HG03103 (cell line): ENCODE results near the gene PROZ.
"Not testable (repeated sequence)": the region's sequence is repeated elsewhere in the genome, so short reads cannot be mapped to it uniquely, and the experiment has no call there.

Experiments used
- ATAC-seq: cut with Tn5 transposase; IDR thresholded peaks from one replicate; pipeline ENCODE4 v1.9.1; 2021; ENCODE audit warnings: low read depth; ENCODE audit not compliant: unreplicated experiment

Gene PROZ

DNA sequence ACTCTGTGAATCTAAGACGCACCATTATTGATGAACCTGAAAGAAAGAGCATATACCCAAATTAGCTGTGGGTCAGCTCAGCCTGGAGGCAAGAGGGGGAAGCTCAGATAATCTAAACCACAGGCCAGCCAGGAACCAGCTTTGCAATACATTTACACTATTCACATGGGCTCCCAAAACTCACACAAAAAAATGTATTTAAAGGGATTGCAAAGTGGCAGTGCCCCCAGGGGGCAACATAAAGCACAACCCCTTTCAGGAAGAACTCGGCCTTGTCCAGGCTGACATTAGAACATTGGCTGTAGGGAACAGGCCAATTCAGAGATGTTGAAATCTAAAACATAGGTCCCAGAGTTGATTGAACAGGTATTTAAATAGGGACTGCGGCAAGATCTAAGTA lies 3.2 kb upstream of the PROZ start:
- no peak for ATAC-seq

DNA sequence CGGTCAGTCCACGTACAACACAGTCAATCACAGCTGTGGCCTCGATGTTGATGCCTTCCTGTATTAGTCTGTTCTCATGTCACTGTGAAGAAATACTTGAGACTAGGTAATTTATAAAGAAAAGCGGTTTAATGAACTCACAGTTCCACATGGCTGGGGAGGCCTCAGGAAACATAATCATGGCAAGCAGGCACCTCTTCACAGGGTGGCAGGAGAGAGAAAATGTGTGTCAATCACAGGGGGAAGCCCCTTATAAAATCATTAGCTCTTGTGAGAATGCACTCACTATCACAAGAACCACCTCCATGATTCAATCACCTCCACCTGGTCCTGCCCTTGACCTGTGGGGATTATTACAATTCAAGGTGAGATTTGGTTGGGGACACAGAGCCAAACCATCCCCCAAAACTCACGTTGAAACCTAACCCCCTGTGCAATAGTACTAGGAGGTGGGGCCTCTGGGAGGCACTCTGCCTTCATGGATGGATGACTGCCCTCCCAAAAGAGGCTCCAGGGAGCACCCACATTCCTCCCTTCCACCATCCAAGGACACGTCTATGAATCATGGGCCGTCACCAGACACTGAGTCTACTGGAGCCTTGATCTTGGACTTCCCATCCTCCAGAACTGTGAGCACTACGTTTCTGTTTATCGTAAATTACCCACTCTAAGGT lies 2.3 kb upstream of the PROZ start:
- no peak for ATAC-seq

DNA sequence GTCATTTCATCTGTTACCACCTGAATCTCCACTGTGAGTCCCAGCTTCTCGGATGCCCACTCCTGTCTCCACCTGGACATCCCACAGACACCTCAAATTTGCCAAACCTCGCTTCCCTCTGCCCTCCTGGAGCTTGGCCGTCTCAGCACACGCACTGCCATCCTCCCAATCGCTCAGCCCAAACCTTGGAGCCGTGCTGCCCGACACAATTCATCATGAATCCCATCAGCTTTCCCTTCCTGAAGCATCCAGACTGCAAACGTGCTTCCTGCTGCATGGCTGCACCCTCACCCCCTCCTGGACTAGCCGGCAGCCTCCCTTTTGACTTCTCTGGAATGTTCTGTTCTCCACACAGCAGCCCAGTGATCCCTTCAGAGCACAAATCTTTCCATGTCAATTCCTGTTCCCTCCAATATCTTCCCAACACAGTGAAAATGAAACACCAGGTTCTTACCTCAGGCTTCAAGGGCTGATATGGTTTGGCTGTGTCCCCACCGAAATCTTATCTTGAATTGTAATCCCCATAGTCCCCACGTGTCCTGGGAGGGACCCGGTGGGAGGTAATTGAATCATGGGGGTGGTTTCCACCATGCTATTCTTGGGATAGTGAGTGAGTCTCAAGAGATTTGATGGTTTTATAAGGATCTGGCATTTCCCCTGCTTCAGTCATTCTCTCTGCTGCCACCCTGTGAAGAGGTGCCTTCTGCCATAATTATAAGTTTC lies 1.1 kb upstream of the PROZ start:
- no peak for ATAC-seq

DNA sequence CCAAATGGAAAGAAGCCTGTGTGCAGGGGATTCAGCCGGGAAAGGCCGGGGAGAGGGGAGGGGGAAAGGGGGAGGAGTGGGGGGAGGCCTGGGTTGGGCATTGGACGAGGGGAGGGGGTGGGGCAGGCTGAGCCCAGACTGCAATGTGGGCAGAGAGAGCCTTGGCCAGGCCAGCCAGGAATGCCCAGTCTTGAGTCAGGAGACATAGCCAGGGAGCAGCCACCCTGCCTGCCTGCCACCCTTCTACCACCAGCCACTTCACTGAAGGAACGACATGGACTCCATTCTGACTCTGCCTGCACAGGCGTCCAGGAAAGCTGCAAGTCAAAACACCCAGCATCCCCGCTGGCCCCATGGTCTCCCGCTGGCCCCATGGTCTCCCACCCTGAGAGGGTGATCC lies 498 bp downstream of the PROZ start:
- ATAC-seq: no peak

DNA sequence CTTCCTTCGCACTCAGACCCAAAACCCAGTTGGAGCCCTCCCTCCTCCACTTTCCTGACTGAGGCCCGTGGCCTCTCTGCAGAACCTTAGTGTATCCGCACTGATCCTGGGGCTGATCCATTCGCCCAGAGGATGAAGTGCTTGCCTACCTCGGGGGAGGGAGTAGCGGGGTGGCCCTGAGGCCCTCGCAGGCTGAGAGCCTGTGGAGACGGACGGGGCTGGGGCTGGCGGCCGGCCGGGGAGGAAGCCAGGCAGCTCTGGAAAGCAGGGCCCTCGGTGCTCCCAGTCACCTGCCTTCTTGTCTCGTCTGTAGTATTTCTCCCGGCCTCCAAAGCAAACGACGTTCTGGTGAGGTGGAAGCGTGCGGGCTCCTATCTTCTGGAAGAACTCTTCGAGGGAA lies 1.3 kb downstream of the PROZ start:
- no peak for ATAC-seq

DNA sequence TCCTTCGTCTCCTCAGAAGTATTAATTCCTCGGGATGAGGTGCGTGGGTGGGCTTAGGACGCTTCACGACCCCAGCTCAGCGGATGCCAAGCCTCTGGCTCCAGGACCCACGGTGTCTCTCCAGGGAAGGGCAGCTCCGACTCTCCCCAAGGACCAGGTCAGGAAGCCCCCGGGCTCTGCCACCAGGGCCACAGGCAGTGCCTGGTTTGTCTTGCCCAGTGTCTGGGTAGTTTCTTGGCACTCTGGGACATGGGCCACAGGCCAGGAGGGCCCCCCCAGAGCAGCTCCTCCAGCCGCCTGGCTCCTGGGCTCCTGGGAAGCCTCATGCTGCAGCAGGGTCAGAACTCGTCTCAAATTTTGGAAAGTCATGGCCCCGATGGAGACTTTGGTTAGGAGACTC lies 2.5 kb downstream of the PROZ start:
- no peak for ATAC-seq

DNA sequence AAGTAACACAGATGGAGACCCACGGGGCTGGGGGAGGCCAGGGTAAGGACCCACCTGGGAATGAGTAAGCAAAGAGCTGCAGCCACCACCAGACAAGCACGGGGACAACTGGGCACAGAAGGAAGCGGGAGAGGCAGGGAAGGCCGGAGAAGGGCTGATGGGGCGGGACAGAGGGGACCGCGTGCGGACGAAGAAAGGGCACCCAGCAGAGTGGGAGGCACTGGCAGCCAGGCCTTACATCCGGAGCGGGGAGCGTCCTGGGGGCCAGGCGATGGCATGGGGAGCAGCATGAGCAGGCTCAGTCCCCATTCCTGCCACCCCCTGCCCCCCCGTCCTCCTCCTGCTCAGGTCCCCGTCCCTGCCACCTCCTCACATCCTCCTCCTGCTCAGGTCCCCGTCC lies 3.0 kb downstream of the PROZ start:
- no peak for ATAC-seq

DNA sequence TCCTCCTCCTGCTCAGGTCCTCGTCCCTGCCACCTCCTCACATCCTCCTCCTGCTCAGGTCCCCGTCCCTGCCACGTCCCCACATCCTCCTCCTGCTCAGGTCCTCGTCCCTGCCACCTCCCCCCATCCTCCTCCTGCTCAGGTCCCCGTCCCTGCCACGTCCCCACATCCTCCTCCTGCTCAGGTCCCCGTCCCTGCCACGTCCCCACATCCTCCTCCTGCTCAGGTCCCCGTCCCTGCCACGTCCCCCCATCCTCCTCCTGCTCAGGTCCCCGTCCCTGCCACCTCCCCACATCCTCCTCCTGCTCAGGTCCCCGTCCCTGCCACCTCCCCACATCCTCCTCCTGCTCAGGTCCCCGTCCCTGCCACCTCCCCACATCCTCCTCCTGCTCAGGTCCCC lies 3.5 kb downstream of the PROZ start:
- not testable (repeated sequence) for ATAC-seq

DNA sequence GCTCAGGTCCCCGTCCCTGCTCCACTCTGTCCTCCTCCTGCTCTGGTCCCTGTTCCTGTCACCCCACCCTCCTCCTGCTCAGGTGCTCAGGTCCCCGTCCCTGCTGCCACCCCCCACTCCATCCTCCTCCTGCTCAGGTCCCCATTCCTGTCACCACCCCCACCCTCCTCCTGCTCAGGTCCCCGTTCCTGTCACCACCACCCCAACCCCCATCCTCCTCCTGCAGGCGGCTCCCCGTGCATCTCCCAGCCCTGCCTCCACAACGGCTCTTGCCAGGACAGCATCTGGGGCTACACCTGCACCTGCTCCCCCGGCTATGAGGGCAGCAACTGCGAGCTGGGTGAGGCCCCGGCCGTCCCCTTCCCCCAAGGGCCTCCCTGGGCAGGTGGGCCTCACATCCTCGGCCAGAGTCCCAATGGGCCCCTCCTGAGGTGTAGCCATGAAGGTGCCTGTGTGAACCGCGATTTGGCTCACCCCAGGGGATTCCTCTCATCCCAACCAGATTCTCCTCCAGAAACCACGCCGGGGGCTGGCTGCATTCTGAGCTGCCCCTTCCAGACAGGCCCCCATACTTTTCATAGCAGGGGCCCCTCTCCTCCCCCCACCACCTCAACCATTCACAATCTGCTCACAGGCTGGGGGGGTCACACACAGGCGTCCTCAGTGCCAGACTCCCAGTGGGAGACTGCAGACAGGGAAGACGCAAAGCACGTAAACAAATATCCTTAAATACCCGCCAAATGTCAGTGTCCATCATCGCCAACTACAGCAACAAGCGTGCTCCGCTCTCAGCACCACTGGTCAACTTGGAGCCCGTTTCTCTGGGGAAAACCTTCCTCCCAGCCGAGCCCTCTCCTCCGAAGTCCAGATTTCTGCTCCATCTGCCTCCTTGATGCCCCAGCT lies 4.6 kb downstream of the PROZ start:
- ATAC-seq: no peak

DNA sequence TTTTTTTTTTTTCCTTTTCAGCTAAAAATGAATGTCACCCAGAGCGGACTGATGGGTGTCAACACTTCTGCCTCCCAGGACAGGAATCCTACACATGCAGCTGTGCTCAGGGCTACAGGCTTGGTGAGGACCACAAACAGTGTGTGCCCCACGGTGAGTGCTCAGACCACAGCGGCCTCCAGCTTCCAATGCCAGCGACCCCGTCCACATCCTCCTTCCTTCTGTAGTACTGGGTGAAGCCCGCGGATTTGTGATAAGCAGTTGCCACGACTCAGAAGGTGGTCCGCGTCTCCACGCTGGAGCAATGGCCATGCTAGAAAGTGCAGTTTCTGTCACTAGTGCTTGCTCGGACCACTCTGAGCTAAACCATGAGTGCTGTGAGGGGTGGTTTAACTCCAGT lies 6.0 kb downstream of the PROZ start:
- no peak for ATAC-seq

DNA sequence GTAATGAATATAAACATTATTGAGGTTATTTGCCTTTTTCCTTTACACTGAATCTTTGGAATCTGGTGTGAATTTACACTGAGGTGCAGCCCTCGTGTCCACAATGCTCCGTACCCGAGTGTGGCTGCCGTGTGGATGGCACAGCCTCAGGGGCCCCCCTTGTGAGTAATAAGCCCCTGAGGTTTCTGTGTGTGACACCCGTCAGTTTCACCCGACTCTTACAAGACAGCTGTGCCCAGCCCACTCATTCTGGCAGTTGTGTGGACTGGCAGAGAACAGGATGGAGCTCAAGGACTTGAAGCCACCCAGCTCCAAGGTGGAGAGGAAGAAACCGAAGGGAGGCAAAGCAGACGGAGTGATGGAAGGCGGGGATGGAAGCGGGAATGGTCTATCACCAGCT lies 7.8 kb downstream of the PROZ start:
- no peak for ATAC-seq

DNA sequence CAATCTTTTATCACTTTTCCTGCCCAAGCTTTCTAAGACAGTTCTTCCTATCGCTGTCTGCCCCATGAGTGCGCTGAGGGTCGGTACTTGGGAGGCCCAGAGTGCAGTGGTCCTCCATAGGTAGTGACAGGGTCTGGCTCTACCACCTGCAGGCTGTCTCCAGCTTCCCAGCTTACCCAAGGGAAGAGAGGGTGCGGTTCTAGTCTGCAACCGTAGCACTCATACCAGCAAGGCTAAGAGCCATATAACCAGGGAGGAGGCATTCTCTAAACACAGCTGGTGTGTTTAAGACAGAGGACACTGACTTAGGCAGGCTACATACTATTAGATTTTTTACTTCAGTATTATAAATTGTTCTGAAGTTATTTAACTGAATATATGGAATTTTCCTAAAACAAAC lies 8.2 kb downstream of the PROZ start:
- no peak for ATAC-seq

DNA sequence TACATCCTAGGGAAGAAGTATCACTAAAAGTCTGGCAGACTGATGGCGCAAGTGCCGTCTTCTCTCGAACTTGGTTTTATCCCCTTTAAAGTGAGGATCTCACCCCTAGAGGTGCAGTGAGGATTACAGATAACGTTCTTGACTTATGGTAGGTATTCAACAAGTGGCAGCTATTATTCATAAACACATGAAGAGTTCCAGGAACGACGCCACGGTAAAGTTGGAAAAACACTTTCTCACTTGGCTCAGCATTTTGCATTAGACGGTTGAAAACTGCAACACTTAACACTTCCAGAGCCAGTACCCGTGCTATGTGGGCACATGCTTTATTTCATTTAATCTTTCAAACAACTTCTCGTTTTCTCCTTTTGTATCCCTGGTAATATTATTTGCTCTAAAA lies 8.7 kb downstream of the PROZ start:
- ATAC-seq: no peak

DNA sequence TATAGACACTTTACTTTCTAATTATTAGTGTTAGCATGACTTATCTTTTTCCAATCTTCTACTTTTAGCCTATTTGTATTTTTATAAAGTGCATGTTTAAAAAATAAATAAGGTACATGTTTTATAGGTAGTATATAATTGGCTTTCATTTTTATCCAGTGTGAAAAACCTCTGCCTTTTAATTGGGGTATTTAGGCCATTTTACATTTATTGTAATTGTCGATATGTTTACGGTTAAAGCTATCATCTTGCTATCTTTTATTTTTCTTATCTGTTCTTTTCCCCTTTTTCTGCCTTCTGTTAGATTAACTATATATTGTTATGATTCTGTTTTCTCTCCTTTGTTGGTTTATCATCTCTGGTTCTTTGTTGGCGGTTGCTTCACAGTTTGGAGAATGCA lies 9.1 kb downstream of the PROZ start:
- ATAC-seq: no peak

DNA sequence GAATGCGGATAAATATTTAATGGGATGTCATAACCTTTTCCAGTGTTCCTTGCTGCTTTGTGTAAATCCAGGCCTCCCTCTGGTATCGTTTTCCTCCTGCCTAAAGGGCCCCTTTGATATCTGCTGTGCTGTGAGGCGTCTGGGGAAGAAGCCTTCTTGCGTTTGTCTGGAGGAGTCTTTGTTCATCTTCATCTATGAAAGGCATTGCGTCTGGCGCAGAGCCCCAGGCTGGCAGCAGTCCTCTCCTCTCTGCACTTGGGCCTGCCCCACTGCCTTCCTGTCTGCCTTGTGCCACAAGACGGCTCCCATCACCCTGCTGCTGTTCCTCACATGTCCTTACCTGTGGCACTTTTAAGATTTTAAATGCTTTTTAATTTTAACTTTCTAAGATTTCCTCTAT lies 9.8 kb downstream of the PROZ start:
- ATAC-seq: no peak

DNA sequence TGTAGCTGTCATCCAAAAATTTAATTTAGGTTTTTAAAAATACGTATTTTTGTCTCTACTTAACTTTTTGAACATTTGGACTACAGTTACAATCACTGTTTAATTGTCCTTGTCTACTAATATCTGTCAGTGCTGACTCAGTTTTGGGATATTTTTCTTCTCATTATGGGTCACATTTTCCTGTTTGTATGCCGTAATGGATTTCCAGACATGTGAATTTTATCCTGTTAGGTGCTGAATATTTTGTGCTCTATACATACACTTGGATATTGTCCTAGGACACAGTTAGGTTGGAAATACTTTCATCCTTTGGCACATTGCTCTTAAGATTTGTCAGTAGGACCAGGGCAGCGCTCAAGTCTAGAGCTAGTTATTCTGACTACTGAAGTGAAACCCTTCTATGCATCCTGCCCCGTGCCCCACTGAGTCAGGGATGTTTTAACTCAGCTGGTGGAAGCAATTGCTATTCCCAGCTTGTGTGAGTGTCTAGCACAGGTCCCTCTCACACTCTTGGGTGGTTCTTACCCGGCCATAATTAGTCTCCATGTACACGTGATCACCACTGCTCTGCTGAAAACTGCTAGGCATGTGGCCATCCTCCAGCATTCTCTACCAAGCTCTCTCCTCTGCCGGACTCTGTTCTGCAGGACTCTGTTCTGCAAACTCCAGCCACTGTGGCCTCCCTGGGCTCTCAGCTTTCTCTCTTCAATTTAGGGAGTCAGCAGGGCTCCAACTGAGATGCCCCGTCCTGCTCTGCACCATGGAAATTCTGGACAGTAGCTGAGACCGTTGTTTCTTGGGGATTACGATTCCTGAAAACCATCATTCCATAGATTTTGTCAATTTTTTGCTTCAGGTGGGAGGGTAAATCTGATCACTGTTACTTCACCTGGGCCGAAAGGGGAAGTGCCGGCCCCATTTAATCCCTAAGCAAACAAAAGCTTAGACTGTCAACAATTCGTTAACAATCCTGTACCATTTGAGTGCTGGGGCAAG lies 11.1 kb downstream of the PROZ start:
- no peak for ATAC-seq

DNA sequence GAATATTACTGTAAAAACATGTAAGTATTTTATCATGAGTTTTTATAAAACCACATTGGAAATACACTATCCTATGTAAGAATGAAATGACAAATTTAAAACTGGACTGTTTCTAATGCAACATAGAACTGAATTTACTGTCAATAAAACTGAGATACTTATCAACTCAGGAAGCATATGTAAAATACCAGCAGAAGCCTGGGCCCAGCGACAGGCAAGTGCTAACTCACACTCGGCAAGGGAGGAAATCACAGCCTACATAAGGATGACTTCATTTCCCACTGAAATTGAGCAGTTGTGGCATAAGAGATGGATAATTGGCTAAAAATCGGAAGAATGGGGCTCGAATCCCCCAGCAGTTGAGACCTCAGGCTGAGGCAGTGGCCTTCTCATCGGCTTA lies 12.1 kb downstream of the PROZ start:
- no peak for ATAC-seq

DNA sequence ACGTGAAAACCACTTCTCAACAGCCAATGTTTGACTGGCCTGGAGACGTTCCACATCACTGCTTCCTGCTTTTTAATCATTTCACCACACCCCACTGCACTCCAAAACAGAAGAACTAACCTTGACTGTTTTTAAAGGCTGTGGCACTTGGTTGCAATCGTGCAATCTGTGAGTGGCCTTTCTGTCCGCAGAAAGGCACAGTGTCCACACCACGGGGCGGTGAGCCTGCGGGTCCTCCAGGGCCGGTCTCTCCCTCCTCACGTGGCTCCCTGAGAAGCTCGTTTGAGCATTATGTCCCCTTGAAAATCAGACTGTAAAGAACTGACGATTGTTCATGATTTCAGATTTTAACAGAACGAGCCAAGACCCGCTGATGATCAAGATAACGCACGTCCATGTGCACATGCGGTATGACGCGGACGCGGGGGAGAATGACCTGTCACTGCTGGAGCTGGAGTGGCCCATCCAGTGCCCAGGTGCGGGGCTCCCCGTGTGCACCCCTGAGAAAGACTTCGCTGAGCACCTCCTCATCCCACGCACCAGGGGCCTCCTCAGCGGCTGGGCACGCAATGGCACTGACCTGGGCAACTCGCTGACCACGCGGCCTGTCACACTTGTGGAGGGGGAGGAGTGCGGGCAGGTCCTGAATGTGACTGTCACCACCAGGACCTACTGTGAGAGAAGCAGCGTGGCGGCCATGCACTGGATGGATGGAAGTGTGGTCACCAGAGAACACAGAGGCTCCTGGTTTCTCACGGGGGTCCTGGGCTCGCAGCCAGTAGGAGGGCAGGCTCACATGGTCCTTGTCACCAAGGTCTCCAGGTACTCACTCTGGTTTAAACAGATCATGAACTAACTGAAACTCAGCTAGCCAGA lies 13.0 kb downstream of the PROZ start:
- no peak for ATAC-seq

DNA sequence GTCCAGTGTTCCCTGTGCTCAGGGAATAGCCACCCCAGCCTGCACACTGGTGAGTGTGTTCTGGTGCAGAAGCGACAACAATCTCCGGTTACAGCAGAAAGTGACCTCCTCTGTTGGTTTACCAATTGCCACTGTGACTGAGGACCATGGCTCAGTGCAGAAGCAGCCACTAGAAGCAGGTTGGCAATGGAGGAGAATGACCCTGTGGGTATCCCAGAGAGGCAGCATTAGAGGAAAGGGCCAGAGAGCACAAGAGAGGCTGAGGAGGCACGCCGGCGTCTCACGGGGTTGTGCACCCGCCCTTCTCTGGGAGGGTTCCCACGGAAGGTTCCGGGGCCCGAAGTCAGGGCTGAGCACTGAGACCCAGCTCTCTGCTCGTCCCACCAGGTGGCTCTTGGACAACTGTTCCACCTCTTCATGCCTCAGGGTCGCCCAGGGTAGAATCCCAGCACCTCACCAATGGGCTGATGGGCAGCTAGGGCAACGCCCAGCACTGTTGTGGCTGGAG lies 14.0 kb downstream of the PROZ start:
- no peak for ATAC-seq
